ENCODE measurements around the gene EFCAB11. TPM values are rescaled to one million over a fixed set of nuclear protein-coding genes. Genes with fewer than 3 reads are reported as not detected.

The EFCAB11 gene
- total RNA-seq (13.8 and 14.2 TPM in 2 replicates), polyA plus RNA-seq (4.2 and 5.3 TPM in 2 replicates), polyA minus RNA-seq (0.86 and 2.8 TPM in 2 replicates)
- 9.1 TPM for total RNA-seq (2013)

GRCh38 chr14:89954070-89955021 is at the start of gene EFCAB11:
EFCAB11 (minus strand) TSS chr14:89954730; CDS start chr14:89954660, 70 bp downstream.
- Mint-ChIP-seq H3K4me1 (peaks cover 32% of the 10 kb centered on the region), H3K27me3 (no peaks in the 10 kb centered on the region), H3K4me3 (peak within 1 kb of the TSS; percentile 99), H3K27ac (peak within 1 kb of the TSS; percentile 100), H3K9me3 (ENCODE audit: insufficient read depth) (no peaks in the 10 kb centered on the region)
- H3K9ac ChIP-seq (ENCODE audit: low read length) = peak within 1 kb of the TSS; percentile 98
- under 1% methylated on average over 37 of the region's 44 CpGs for WGBS (ENCODE audit: insufficient coverage)
- no peaks in the 10 kb centered on the region for H3K27me3 ChIP-seq (replicated peaks in 1 of 4; ENCODE audit: control extremely low read depth in 1 of 4, control insufficient read depth in 3 of 4, insufficient read depth in 4 of 4, low read length in 3 of 4)
- H3K79me2 ChIP-seq (ENCODE audit: control insufficient read depth, insufficient read depth, low read length) = peaks cover 20% of the 10 kb centered on the region
- H3K9me3 ChIP-seq (ENCODE audit: control extremely low read depth in 1 of 3, control insufficient read depth in 2 of 3, insufficient read depth in 1 of 3, low read length in 2 of 3) = peaks cover 0 to 9% (median 6%) of the 10 kb centered on the region in 3 donors
- ATAC-seq (ENCODE audit: low read depth) = peak; percentile 81
- H3K4me3 ChIP-seq (ENCODE audit: control extremely low read depth in 1 of 5, extremely low read depth in 1 of 5, insufficient read depth in 1 of 5, low read depth in 2 of 5, low read length in 4 of 5) = peak within 1 kb of the TSS; percentile 72 to 95 (median 84)
- peaks cover 16 to 22% of the 10 kb centered on the region in 2 donors for H3K4me1 ChIP-seq (ENCODE audit: control insufficient read depth in 2 of 2, insufficient read depth in 2 of 2, low read length in 2 of 2)
- H3K36me3 ChIP-seq (replicated peaks in 1 of 2; ENCODE audit: control extremely low read depth in 1 of 2, control insufficient read depth in 1 of 2, extremely low read depth in 1 of 2, insufficient read depth in 2 of 2, low read length in 1 of 2) = peaks cover 0 to 13% of the 10 kb centered on the region in 2 experiments
- peak within 1 kb of the TSS; percentile 93 for H3K4me2 ChIP-seq (replicated peaks; ENCODE audit: low read depth, low read length, poor library complexity, severe bottlenecking)
- H4K20me1 ChIP-seq (ENCODE audit: control insufficient read depth, insufficient read depth, low read length, poor library complexity, severe bottlenecking) = peaks cover 18% of the 10 kb centered on the region
- intact Hi-C loops (cut with micrococcal nuclease) = loop anchor here (1.0 to 10.0 kb wide), 12 partner anchors 334 to 1962 kb away; partner anchors contain the start of genes EML5, FOXN3, GALC and GPR65
- peak; percentile 97 for DNase-seq
- H3K27ac ChIP-seq (ENCODE audit: low read length in 2 of 2) = peak within 1 kb of the TSS; percentile 99
- ChIA-PET CTCF (interaction anchor here (1.3 to 3.4 kb wide), 3 partner anchors 16 to 446 kb away, joined by 4 to 13 read pairs (median 8); no protein-coding TSS in a partner anchor), POLR2A (interaction anchor here (0.9 kb wide), 1 partner anchor 804 kb away, joined by 3 read pairs; no protein-coding TSS in a partner anchor)
- H2AFZ ChIP-seq (ENCODE audit: insufficient read depth, low read depth, low read length, poor library complexity, severe bottlenecking) = peak within 1 kb of the TSS; percentile 94
- TF ChIP-seq CTCF (IDR thresholded peaks at IDR 0.05) (peak; percentile 16), EZH2 (IDR thresholded peaks at IDR 0.05; ENCODE audit: borderline replicate concordance, insufficient read depth, low read depth, low read length, poor library complexity, severe bottlenecking) (no peak)

Measured in B cell (primary cell).